Osteocyte (in vitro differentiated cells): ENCODE measurements around the gene CEBPA. TPM values are rescaled to one million over a fixed set of nuclear protein-coding genes. Genes with fewer than 3 reads are reported as not detected.

Experiments
- DNase-seq: peaks from one replicate; pipeline ENCODE4 v3.0.0; 2021; ENCODE audit warnings: mixed read lengths; ENCODE audit not compliant: unreplicated experiment; ENCODE audit errors: extremely low spot score
- H3K27ac Mint-ChIP-seq: one replicate; pipeline ENCODE4 v1.8.0; 2021; ENCODE audit warnings: mild to moderate bottlenecking, mixed read lengths; ENCODE audit not compliant: unreplicated experiment
- H3K27me3 Mint-ChIP-seq: one replicate; pipeline ENCODE4 v1.8.0; 2021; ENCODE audit warnings: mixed read lengths; ENCODE audit not compliant: unreplicated experiment
- H3K36me3 Mint-ChIP-seq: one replicate; pipeline ENCODE4 v1.8.0; 2021; ENCODE audit warnings: mixed read lengths; ENCODE audit not compliant: unreplicated experiment
- H3K4me1 Mint-ChIP-seq: one replicate; pipeline ENCODE4 v1.8.0; 2021; ENCODE audit warnings: mixed read lengths; ENCODE audit not compliant: unreplicated experiment
- H3K4me3 Mint-ChIP-seq: one replicate; pipeline ENCODE4 v1.8.0; 2021; ENCODE audit warnings: mild to moderate bottlenecking, moderate library complexity, mixed read lengths; ENCODE audit not compliant: unreplicated experiment
- H3K9me3 Mint-ChIP-seq: one replicate; pipeline ENCODE4 v1.8.0; 2021; ENCODE audit warnings: mixed read lengths; ENCODE audit not compliant: unreplicated experiment
- total RNA-seq: library from RNA; stranded (reverse); gene quantifications from 2 replicates; pipeline ENCODE4 v1.2.1, GENCODE V29; 2021
- TF ChIP-seq, protein P1 (sequence below): fragments of 200-600 bp; sonication (generic); IDR thresholded peaks from 2 replicates; pipeline ENCODE4 v1.5.0; 2021; ENCODE audit warnings: antibody characterized with exemption, mild to moderate bottlenecking, moderate library complexity

CEBPA gene
- total RNA-seq, 1 donor from 2014 or later: 0.86 TPM

- H3K4me1 Mint-ChIP-seq: no peaks in the 10 kb centered on the region
- H3K27ac Mint-ChIP-seq: no peak overlapping the region
- DNase-seq: no peak
- peaks cover 13% of the 10 kb centered on the region for H3K27me3 Mint-ChIP-seq
- H3K4me3 Mint-ChIP-seq: no peak overlapping the region
- TF ChIP-seq, protein P1, sequence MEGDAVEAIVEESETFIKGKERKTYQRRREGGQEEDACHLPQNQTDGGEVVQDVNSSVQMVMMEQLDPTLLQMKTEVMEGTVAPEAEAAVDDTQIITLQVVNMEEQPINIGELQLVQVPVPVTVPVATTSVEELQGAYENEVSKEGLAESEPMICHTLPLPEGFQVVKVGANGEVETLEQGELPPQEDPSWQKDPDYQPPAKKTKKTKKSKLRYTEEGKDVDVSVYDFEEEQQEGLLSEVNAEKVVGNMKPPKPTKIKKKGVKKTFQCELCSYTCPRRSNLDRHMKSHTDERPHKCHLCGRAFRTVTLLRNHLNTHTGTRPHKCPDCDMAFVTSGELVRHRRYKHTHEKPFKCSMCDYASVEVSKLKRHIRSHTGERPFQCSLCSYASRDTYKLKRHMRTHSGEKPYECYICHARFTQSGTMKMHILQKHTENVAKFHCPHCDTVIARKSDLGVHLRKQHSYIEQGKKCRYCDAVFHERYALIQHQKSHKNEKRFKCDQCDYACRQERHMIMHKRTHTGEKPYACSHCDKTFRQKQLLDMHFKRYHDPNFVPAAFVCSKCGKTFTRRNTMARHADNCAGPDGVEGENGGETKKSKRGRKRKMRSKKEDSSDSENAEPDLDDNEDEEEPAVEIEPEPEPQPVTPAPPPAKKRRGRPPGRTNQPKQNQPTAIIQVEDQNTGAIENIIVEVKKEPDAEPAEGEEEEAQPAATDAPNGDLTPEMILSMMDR: no peak
- H3K9me3 Mint-ChIP-seq: no peaks in the 10 kb centered on the region
- H3K36me3 Mint-ChIP-seq: no peaks in the 10 kb centered on the region
These were observed 31.3 kb upstream of the CEBPA start for GRCh38 chr19:33333642-33334041.

GRCh38 chr19:33333151-33333550, 30.8 kb upstream of the CEBPA start:
- no peak overlapping the region for H3K4me3 Mint-ChIP-seq
- H3K27me3 Mint-ChIP-seq: peaks cover 11% of the 10 kb centered on the region
- no peak overlapping the region for H3K27ac Mint-ChIP-seq
- TF ChIP-seq, protein P1: no peak
- H3K9me3 Mint-ChIP-seq: no peaks in the 10 kb centered on the region
- no peaks in the 10 kb centered on the region for H3K4me1 Mint-ChIP-seq
- no peak for DNase-seq
- no peaks in the 10 kb centered on the region for H3K36me3 Mint-ChIP-seq

GRCh38 chr19:33332248-33332647, 29.9 kb upstream of the CEBPA start:
- TF ChIP-seq, protein P1: no peak
- no peak for DNase-seq
- H3K9me3 Mint-ChIP-seq: no peaks in the 10 kb centered on the region
- H3K27me3 Mint-ChIP-seq: peaks cover 10% of the 10 kb centered on the region
- H3K27ac Mint-ChIP-seq: no peak overlapping the region
- H3K36me3 Mint-ChIP-seq: no peaks in the 10 kb centered on the region
- no peak overlapping the region for H3K4me3 Mint-ChIP-seq
- H3K4me1 Mint-ChIP-seq: no peaks in the 10 kb centered on the region

- no peak for DNase-seq
- Mint-ChIP-seq H3K4me1 (no peaks in the 10 kb centered on the region), H3K27ac (no peak overlapping the region), H3K27me3 (peaks cover 10% of the 10 kb centered on the region), H3K36me3 (no peaks in the 10 kb centered on the region), H3K4me3 (no peak overlapping the region), H3K9me3 (no peaks in the 10 kb centered on the region)
- TF ChIP-seq, protein P1: no peak
These were observed 27.4 kb upstream of the CEBPA start for GRCh38 chr19:33329736-33330135.

- H3K4me3 Mint-ChIP-seq: no peak overlapping the region
- H3K36me3 Mint-ChIP-seq: no peaks in the 10 kb centered on the region
- TF ChIP-seq, protein P1: no peak
- no peaks in the 10 kb centered on the region for H3K9me3 Mint-ChIP-seq
- H3K27ac Mint-ChIP-seq: no peak overlapping the region
- H3K4me1 Mint-ChIP-seq: no peaks in the 10 kb centered on the region
- peaks cover 10% of the 10 kb centered on the region for H3K27me3 Mint-ChIP-seq
- no peak for DNase-seq
These were observed 26.7 kb upstream of the CEBPA start for GRCh38 chr19:33329060-33329459.
